Subcutaneous adipose tissue (tissue), 4 donors: ENCODE results near the gene KRT10. TPM values are rescaled to one million over a fixed set of nuclear protein-coding genes. Genes with fewer than 3 reads are reported as not detected.

ENCODE experiments used
- CTCF ChIP-seq: fragments of 450-650 bp; IDR thresholded peaks from one replicate; pipeline ENCODE4 v1.5.1; 2016; ENCODE audit warnings: low read depth, mild to moderate bottlenecking, control low read depth, antibody characterized with exemption, moderate library complexity
- total RNA-seq, 4 donors: library from RNA; depleted of rRNA; stranded (reverse); fragments of >200 nt; gene quantifications; one replicate each; pipeline ENCODE4 v1.1.0, GENCODE V29; 2016

The KRT10 gene
- total RNA-seq, 4 donors from 2014 or later, result 4.8 to 14.0 (median 7.4) TPM

- no peak for TF ChIP-seq CTCF
Observed at GRCh38 chr17:40813804-40814203, 8.6 kb downstream of the KRT10 start.

GRCh38 chr17:40812639-40813038 is 9.8 kb downstream of the KRT10 start:
- no peak for TF ChIP-seq CTCF

GRCh38 chr17:40810494-40810893 is 11.9 kb downstream of the KRT10 start:
- TF ChIP-seq CTCF, result no peak

- TF ChIP-seq CTCF, result no peak
Observed at GRCh38 chr17:40809721-40810421, 12.5 kb downstream of the KRT10 start.

- TF ChIP-seq CTCF, result no peak
Observed at GRCh38 chr17:40806131-40806530, 16.3 kb downstream of the KRT10 start.

GRCh38 chr17:40803617-40804082 is 18.8 kb downstream of the KRT10 start:
- TF ChIP-seq CTCF, result no peak

- TF ChIP-seq CTCF, result no peak
Observed at GRCh38 chr17:40801157-40801556, 21.3 kb downstream of the KRT10 start.
